ENCODE results near the gene CCDC159.

CCDC159 gene

DNA sequence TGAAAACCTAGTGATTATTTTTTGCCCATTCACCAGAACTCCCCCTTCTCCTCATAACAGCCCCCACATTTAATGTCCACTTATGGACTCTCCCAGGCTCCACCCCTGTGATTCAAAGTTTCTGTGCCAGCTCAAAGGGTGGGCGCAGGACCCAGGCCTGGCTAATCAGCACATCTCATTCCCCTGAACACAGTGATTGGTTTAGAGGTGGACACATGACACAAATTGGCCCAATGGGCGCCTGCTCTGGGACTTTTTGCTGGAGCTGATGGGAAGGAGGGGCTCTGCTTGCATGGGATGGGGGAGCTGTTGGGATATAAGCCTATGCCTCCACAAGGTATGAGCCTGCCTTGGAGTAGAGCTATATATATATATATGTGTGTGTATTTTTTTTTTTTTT is 44.0 kb downstream of the CCDC159 start:
- DNase-seq (ENCODE audit: low read depth, low spot score): no peak

DNA sequence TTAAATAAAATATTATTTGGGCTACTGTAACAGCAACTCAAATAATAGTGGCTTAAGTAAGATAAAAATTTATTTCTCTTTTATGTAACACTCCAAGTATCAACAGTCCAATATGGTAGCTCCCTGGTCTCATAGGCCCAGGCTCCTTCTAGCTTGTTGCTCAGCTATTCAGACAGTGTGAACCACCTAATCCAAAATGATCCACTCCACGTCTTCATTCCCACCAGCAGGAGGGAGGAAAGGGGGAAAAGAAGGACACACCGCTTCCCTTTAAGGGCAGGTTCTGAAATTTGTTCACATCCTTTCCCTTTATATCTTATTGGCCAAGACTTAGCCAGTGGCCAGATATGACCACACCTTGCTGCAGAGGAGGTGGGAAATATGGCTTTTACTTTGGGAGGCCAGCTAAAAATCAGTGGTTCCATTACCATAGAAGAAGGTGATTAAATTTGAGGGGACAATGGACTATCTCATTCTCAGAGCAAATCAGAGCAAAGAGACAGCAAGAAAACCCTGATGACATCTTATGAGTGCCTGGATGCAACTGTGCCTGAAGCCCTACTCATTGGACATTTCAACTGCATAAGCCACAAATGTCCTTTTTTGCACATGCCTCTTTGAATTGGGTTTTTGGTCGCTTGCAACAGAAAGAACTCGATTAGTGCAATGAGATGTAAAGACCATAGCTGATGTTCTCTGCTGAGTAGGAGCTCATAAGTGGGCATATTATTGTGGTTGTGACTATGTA is 44.8 kb downstream of the CCDC159 start:
- no peak for DNase-seq (ENCODE audit: low read depth, low spot score)

GRCh38 chr19:11397089-11397610 is 50.8 kb downstream of the CCDC159 start:
- no peak for DNase-seq (ENCODE audit: low read depth, low spot score)

GRCh38 chr19:11399667-11400066 is 53.3 kb downstream of the CCDC159 start:
- no peak for DNase-seq (ENCODE audit: low read depth, low spot score)

GRCh38 chr19:11400798-11401197 is 54.5 kb downstream of the CCDC159 start:
- DNase-seq (ENCODE audit: low read depth, low spot score): no peak

GRCh38 chr19:11401808-11402543 is 55.7 kb downstream of the CCDC159 start:
- no peak for DNase-seq (ENCODE audit: low read depth, low spot score)
